Measurements from ENCODE around the gene ASB3.
"Not testable (repeated sequence)": the region's sequence is repeated elsewhere in the genome, so short reads cannot be mapped to it uniquely, and the experiment has no call there.

The ASB3 gene

DNA sequence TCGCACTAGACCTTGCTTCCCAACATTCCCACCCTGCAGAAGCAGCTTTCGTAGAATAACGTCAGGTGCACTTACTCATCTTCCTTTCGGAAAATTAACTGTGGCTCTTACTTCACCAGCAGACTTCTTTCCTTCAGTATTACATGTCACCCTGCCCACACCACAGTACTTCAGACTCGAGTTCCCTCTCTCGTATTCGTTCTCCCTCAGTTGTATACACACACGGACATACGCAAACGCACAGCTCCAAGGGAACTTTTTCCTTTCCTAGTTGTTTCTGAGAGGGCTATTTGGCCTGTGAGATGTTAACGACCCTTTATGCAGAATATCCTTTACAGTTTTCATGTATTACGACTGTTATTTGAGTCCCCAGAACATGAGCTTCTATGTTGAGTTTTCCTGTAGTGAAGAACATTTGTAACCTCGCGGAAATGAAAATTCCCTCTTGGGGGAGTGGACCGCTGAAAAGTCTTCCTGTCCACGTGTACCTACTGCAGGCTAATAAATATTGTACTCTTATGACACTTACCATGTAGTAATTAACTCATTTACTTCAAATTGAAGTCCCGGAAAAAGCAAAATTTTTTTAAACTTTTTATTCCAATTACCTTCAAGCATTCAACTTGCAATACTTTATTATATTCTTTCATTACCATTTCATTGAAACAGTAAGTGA lies 999 bp upstream of the ASB3 start:
- DNase-seq (ENCODE audit: low read depth, low spot score): no peak

DNA sequence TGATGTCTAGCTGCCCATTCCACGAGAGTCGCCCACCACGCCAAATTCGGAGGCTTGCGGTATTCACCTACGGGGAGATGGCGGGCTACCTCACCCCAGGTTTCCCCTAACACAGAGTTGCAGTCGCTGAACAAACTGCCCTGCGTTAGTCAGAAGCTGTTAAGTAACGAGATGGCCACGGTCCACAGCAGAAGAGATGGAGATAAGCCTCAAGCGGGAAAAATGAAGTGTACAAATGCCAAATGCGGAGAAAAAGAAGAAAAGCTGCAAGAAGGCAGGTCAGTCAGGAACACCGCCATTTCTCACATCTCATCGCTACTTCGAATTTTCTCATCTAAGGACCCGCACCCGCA lies 425 bp downstream of the ASB3 start:
- DNase-seq (ENCODE audit: low read depth, low spot score): no peak

DNA sequence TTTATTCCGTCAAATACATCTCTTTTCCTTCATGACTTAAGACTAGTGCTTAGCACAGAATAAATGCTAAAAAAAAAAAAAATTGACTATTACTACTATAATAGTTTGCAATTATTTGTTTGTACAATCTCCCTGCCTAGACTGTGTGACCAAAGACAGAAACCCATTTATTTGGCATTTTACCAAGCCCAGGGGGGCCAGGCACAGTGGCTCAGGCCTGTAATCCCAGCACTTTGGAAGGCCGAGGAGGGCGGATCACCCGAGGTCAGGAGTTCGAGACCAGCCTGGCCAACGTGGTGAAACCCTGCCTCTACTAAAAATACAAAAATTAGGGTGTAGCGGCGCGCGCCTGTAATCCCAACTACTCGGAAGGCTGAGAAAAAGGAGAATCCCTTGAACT lies 1.4 kb downstream of the ASB3 start:
- no peak for DNase-seq (ENCODE audit: low read depth, low spot score)

DNA sequence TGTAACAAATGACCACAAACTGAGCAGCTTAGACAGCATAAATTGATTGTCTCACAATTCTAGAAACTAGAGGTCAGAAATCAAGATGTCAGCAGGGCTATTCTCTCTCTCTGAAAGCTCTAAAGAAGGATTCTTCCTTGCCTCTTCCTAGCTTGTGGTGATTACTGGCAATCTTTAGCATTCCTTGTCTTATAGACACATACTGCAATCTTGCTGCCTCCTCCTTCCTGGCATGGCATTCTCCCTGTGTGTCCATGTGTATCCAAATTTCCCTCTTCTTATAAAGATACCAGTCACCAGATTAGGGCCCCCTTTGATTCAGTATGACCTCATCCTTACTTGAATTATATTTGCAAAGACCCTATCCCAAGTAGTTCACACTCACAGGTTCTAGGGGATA lies 2.3 kb downstream of the ASB3 start:
- DNase-seq (ENCODE audit: low read depth, low spot score): no peak

DNA sequence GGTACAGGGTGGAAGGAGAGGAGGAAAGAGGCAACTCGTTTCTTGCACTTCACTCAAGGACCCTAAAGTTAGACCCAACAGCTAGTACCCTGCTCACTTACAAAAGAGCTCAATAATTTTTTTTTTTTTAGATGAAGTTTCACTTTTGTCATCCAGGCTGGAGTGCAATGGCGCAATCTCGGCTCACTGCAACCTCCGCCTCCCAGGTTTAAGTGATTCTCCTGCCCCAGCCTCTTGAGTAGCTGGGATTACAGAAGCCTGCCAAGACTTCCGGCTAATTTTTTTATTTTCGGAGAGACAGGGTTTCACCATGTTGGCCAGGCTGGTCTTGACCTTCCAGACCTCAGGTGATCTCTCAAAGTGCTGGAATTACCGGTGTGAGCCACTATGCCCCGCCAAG lies 4.1 kb downstream of the ASB3 start:
- DNase-seq (ENCODE audit: low read depth, low spot score): no peak

DNA sequence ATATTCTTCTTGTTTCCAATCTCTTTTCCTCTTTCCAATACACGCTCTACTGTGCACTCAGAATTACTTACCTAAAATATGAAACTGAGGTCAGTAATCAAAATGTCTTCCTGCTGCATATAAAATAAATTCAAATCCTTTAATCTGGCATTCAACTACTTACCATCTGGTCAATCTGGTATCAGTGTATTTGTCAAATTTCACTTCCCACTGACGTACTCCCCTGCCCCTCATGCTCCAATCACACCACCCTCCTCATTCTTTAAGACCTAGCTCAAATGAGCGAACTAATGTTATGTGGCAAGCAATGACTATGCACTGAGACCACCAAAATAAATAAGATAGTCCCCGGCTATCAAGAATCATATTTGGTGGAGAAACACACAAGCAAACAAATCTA lies 6.7 kb downstream of the ASB3 start:
- DNase-seq (ENCODE audit: low read depth, low spot score): no peak

DNA sequence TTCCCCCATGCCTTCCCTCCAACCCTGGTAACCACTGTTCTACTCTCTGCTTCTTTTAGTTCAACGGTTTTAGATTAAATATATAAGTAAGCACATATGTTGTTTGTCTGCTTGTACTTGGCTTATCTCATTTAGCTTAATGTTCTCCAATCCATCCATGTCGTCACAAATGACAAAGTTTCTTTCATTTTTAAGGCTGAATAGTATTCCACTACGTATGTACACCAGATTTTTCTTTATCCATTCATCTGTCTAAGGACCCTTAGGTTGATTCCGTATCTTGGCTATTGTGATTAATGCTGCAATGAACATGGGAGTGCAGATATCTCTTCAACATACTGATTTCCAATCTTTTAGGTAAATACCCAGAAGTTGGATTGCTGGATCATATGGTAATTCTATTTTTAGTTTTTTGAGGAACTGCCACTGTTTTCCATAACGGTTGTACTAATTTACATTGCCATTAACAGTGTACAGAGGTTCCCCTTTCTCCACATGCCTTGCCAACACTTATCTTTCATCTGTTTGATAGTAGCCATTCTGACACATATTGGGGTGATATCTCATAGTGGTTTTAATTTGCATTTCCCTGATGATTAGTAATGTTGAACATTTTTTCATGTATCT lies 8.1 kb downstream of the ASB3 start:
- DNase-seq (ENCODE audit: low read depth, low spot score): no peak

DNA sequence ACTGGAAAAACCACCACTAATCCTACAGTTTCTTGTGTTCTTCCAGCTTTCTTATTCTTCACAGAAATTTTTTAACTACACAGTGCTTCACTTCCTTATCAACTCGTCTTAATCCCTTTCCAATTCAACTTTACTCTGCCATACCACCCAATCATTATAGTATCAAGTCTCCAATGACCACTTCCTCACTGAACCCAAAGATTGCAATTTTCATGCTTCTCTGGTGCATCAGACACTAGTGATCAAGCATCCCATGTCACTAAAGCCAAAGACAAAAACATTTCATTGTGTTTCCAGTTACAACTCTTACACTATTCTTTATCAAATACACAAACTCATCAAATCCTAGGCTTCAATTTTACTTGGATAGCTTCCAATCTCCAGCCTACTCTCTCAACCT lies 9.6 kb downstream of the ASB3 start:
- no peak for DNase-seq (ENCODE audit: low read depth, low spot score)

DNA sequence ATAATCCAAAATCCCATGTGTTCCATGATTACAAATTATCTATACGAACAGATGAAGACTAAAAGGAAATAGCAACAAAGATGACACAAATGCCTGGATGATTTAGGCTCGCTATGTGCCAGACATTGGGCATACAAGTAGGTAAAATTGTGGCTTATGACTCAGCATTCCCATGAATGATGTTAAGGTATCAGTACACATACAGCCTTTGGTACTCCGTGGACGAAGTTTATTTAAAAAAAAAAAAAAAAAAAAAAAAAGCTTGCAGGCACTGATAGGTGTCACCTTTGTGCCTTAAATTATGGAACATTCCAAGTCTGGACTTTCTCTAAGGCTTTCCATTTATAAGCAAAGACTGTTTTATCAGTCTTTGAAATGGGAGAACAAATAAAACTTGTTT lies 16.5 kb downstream of the ASB3 start:
- DNase-seq (ENCODE audit: low read depth, low spot score): no peak

DNA sequence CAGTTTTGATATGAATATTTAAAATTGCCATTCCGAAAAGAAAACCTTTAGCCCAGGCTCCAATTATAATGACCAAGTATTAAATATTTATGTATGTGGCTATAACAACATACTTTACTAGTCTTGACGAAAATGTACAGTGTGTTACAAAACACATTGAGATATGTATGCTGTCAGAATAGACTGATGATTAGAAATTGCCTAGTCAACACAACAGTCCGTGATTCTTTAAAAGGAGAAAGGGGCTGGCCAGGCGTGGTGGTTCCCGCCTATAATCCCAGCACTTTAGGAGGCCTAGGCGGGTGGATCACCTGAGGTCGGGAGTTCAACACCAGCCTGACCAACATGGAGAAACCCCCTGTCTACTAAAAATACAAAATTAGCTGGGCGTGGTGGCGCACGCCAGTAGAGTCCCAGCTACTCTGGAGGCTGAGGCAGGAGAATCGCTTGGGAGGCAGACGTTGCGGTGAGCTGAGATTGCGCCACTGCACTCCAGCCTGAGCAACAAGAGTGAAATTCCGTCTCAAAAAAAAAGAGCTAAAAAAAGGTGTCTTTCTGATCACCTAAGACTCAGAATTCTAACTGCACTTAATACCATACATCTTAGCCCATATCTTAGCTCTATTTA lies 17.3 kb downstream of the ASB3 start:
- no peak for DNase-seq (ENCODE audit: low read depth, low spot score)

DNA sequence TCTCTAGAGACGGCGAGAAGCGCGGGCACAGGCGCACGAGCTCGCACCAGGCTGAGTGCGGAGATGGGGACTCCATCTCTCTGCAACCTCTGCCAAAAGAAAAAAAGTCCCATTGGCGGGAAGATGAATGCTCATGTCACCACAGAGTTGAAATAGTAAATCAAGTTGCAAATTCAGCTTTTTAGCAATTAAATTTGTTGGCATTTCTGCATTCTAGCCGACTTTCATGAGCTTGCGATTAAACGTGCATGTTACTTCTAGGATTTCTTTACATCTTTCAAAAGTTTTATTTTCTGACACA lies 18.6 kb downstream of the ASB3 start:
- no peak for DNase-seq (ENCODE audit: low read depth, low spot score)

DNA sequence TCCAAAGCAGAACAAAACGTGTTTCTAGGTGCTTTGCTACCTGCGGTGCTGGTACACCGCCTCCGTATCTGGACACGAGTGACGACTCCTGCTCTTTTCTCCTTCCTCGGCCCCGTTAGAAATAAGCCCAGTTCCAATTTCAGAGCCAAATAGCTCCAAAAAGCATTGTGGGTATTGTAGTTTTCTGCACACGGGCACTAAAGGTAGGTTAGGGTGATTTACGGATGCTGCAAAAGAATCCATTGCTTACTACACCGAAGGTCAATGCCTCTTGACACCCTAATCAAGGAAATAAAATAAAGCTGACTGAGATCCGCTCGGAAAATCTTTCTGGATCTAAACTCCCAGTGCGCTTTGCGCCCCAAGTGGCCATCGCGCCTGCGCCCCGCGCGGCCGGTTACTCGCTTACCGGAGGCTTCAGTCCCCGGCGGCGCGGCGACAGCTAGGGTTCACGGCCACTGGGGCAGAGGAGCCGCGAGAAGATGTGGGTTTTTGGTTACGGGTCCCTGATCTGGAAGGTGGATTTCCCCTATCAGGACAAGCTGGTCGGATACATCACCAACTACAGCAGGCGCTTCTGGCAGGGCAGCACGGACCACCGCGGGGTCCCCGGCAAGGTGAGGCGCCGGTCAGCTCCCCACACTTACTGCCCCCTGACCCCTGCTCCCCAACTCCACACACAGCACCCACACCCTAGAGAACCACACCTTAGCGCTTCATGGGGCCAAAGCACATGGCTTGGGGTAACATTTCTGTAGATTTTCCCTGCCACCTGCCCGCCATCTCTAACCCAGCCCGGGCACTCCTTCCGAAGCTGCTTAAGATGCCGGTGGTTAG lies 19.1 kb downstream of the ASB3 start, which contains the start of gene CHAC2:
TSS of gene CHAC2 (plus strand) at position 400 of the 837 bp plus-strand sequence. CDS start at position 483, 83 bp downstream.
- DNase-seq (ENCODE audit: low read depth, low spot score): peak; percentile 80

DNA sequence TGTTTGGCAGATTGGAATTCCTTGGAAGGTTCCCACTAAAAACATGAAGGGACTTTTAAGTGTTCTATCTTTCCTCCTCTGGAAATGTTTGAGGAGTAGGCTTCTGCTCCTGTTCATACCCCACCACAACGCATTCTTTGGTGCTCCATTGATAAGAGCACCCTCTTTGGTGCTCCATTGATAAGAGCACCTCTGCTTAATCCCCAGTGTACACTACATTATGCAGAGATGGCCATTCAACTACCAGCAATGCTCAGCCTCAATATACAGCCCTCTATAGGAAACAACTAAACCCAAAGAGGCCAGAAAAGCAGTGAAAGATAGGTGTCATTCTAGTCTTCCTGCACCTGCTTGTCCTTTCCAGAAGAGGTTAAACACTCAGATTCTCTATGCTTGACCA lies 21.0 kb downstream of the ASB3 start:
- DNase-seq (ENCODE audit: low read depth, low spot score): no peak

DNA sequence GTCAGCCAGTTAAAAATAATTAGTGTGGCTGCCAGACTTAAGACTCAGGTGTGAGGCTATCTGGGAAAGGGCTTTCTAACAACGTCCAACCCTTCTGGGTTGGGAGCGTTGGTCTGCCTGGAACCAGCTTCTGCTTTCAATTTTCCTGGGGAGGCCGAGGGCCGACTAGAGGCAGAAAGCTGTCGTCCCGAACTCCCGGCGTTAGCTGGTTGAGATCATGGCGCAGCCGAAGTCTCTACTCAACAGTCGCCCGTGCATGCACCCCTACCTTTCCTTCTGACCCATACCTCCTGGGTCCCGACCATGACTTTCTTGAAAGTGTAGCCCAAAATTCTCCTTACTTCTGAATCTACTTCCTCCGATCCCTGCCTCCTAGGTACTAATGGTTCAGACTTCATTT lies 29.5 kb downstream of the ASB3 start:
- not testable (repeated sequence) for DNase-seq (ENCODE audit: low read depth, low spot score)

DNA sequence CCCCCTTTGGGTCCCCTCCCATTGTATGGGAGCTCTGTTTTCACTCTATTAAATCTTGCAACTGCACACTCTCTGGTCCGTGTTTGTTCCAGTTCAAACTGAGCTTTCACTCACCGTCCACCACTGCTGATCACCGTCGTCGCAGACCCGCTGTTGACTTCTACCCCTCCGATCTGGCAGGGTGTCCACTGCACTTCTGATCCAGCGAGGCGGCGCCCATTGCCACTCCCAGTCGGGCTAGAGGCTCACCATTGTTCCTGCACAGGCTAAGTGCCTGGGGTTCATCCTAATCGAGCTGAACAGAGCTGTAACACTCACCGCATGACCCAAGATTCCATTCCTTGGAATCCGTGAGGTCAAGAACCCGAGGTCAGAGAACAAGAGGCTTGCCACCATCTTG lies 30.1 kb downstream of the ASB3 start:
- no peak for DNase-seq (ENCODE audit: low read depth, low spot score)

DNA sequence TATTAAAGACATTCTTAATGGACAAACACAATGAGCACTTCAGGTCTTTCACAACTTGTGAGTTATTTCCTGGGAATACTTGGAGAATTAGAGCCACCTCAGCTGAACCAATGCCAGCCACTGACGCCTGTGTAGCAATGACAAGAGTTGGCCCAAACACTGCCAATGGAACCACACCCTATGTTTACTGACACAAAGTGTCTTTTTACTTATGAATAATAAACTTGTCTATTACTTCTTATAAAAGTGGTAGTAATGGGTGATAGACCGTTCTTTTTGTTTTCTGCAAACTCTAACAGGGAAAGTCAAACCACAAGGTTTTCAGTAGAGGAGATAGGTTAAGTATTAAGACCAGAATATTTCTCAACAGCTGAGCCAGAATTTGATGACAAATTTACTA lies 31.6 kb downstream of the ASB3 start:
- DNase-seq (ENCODE audit: low read depth, low spot score): no peak

DNA sequence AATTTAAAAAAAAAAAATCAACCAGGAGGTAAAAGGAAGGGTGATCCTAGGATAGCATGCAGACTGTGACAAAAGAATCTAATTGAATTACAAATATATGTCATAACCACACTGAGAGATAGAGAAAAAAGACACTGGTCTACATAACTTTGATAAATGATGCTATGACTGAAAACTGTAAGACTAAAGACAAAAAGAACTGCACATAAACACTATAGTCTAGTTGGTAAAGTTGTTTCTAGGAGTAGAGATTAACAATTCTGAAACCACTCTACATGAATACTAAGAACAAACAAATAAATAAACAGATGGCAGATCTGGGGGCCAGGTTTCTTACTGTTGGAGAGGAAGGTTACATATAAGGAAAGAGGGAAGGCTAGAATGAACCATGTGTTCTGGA lies 33.7 kb downstream of the ASB3 start:
- DNase-seq (ENCODE audit: low read depth, low spot score): no peak

DNA sequence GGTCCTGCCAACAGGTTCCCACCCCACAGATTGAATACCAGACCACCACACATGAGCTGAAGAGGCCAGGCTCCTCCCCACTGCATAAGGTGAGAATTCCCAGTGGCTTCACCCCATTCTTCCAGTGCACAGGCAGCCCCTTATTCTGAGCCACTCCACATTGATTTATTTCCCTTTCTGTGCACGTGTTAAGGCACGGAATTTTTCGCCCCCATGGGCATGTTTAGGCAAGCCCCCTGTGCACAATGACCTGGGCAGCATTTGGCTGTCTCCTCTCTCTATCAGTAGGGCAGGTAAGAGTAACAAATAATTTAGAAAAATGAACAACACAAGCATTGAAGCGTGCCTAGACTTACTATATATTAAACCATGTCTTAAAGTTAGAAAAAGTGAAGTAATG lies 34.4 kb downstream of the ASB3 start:
- no peak for DNase-seq (ENCODE audit: low read depth, low spot score)

DNA sequence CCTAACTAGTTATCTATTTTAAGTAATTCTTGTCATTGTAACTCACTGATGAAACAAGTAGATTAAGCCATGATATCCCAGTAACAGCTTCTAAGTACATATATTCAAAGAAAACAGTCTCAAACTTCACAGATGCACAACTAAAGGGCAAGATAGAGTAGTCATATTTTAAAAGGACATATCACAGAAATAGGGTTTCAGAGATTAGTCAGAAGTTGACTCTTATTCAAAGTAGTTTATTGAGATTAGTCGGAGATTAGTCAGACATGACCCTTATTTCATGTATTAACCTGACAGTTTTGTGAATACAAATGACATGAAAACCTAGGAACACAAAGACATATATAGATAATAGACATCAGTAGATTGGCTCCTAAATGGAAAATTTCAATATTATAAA lies 35.0 kb downstream of the ASB3 start:
- DNase-seq (ENCODE audit: low read depth, low spot score): no peak

DNA sequence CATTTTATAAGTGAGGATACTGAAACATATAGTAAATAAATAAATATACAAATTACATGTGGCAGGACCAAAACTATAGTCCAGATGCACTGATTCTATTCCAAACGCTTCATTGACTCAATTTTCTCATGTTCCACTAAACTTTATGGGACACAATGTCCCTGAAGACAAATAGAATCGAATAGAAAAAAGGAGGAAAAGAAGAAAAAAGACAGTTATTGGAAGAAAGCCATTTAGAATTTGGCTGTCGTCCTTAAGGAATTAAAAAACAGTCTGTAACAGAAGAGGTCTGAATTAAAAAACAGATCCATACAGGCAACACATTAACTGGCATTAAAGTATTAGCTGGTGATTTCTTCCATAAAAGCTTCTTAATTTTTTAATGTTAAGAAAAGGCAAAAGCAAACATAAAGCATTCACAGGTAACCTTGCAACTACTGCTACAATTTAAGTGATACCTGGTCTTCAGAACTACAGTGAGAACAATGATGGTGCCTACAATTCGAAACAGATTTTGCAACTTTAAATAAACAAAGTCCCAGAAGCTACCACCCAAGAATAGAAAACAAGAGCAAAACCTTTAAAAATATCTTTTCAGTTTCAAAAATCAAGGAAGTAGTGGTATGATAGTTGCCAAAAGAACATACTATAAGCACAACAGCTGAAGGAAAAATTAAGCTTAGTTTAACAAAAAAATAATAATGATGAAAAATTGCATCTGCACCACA lies 36.5 kb downstream of the ASB3 start:
- DNase-seq (ENCODE audit: low read depth, low spot score): no peak

DNA sequence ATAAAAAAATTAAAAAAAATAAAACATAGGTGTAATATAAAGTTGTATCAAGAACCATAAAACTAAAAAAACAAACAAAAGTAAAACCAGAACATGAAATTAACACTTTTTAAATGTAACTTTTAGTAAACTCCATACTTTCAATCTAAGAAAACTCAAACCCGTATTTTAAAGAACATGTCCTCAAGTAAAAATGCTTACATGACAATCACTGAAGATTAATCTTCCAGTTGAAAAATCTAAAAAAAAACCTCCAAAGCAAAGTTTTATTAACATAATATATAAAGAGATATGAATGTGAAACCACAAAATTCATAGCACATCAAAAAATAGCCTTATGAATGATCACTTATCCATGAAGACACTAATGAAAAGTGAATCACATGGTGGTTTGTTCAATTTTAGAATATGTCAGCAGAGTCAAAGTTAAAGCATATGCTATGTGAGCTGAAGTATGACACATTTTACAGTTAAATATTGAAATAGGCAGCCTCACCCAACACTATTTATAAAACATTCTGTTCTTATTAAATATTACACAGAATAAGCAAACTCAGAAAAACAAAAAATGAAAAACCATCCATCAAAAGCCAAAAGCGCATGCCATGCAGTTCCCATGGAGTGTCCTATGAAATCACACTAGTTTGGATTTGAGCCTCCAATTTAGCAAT lies 42.2 kb downstream of the ASB3 start:
- no peak for DNase-seq (ENCODE audit: low read depth, low spot score)

Measured in ELF-1 (cell line).